ENCODE results near the gene PLEKHJ1.

DNA sequence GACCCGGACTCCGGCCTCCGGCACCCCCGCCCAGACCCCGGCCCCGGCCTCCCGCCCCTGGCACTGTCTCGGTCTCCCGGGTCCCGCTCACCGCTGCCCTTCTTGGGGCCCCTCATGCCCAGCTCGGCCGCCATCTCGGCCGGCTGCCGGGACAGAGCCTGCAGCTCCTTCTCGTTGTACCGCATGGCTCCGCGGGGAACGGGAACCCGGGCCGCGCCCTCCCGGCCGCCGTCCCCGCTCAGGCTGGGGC is 140 bp downstream of the PLEKHJ1 start:
- TF ChIP-seq SUZ12 (IDR thresholded peaks at IDR 0.05) (no peak), TARDBP (IDR thresholded peaks at IDR 0.05) (no peak), SP1 (IDR thresholded peaks at IDR 0.05) (no peak), BHLHE40 (IDR thresholded peaks at IDR 0.05; ENCODE audit: borderline replicate concordance) (no peak), CTBP1 (IDR thresholded peaks at IDR 0.05; ENCODE audit: borderline replicate concordance) (no peak), FOXM1 (IDR thresholded peaks at IDR 0.05; ENCODE audit: borderline replicate concordance) (no peak), ZNF384 (IDR thresholded peaks at IDR 0.05) (no peak), ARNT (IDR thresholded peaks at IDR 0.05) (no peak)
- TF ChIP-seq, protein P1, sequence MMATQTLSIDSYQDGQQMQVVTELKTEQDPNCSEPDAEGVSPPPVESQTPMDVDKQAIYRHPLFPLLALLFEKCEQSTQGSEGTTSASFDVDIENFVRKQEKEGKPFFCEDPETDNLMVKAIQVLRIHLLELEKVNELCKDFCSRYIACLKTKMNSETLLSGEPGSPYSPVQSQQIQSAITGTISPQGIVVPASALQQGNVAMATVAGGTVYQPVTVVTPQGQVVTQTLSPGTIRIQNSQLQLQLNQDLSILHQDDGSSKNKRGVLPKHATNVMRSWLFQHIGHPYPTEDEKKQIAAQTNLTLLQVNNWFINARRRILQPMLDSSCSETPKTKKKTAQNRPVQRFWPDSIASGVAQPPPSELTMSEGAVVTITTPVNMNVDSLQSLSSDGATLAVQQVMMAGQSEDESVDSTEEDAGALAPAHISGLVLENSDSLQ (IDR thresholded peaks at IDR 0.05) = no peak
